ENCODE results near the gene ATXN2. TPM values are rescaled to one million over a fixed set of nuclear protein-coding genes. Genes with fewer than 3 reads are reported as not detected.

ATXN2 gene
- total RNA-seq, 2 experiments from 2014 or later: 36.1 to 81.4 TPM

DNA sequence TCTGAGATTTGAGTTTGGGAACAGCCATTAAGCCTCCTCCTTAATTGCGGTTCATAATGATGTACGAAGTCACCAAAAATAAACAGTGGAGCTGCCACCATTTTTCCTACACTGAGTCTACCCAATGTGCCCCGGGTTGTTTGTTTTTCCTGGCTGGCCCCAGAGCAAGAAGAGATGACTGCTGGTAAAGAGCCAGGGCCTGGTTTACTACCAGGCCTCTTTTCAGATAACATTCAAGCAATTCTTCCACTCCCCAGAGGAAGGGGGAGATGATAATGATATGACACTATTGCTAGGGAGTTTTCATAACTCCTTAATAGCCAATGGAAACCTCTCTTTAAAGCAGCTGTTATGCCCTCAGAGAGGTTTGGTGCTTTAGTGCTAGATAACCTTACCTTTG lies 44.3 kb upstream of the ATXN2 start:
- Histone ChIP-seq H3K36me3 (ENCODE audit: insufficient read depth, low read length) (peaks cover 56% of the 10 kb centered on the region), H3K27ac (ENCODE audit: low read depth, low read length, poor library complexity, severe bottlenecking) (no peak overlapping the region), H2AFZ (ENCODE audit: low read length) (no peak overlapping the region), H3K79me2 (ENCODE audit: insufficient read depth, low read depth, low read length) (no peaks in the 10 kb centered on the region), H3K9me3 (ENCODE audit: low read length) (no peaks in the 10 kb centered on the region), H3K9me2 (ENCODE audit: insufficient read depth, low read length) (no peaks in the 10 kb centered on the region), H3K4me2 (ENCODE audit: low read length) (no peak overlapping the region), H3K4me3 (ENCODE audit: low read depth, low read length, poor library complexity, severe bottlenecking) (no peak overlapping the region), H4K20me1 (ENCODE audit: insufficient read depth, low read length) (no peaks in the 10 kb centered on the region), H3K4me1 (ENCODE audit: insufficient read depth, low read length, poor library complexity, severe bottlenecking) (no peaks in the 10 kb centered on the region)
- intact Hi-C loops (cut with micrococcal nuclease; ENCODE audit: unreplicated experiment): no loop called here
- TF ChIP-seq, protein P1, sequence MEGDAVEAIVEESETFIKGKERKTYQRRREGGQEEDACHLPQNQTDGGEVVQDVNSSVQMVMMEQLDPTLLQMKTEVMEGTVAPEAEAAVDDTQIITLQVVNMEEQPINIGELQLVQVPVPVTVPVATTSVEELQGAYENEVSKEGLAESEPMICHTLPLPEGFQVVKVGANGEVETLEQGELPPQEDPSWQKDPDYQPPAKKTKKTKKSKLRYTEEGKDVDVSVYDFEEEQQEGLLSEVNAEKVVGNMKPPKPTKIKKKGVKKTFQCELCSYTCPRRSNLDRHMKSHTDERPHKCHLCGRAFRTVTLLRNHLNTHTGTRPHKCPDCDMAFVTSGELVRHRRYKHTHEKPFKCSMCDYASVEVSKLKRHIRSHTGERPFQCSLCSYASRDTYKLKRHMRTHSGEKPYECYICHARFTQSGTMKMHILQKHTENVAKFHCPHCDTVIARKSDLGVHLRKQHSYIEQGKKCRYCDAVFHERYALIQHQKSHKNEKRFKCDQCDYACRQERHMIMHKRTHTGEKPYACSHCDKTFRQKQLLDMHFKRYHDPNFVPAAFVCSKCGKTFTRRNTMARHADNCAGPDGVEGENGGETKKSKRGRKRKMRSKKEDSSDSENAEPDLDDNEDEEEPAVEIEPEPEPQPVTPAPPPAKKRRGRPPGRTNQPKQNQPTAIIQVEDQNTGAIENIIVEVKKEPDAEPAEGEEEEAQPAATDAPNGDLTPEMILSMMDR (conservative IDR thresholded peaks at IDR 0.05; ENCODE audit: low read length): no peak
- no peak for TF ChIP-seq EZH2phosphoT487 (IDR thresholded peaks at IDR 0.05; ENCODE audit: borderline replicate concordance, low read depth, low read length)
- no TSS peak for BruUV-seq (replicated peaks)
- POLR2A ChIA-PET: no interaction called here
- DNase-seq (ENCODE audit: low spot score): no peak
- CTCF ChIA-PET (ENCODE audit: unreplicated experiment): no interaction called here

DNA sequence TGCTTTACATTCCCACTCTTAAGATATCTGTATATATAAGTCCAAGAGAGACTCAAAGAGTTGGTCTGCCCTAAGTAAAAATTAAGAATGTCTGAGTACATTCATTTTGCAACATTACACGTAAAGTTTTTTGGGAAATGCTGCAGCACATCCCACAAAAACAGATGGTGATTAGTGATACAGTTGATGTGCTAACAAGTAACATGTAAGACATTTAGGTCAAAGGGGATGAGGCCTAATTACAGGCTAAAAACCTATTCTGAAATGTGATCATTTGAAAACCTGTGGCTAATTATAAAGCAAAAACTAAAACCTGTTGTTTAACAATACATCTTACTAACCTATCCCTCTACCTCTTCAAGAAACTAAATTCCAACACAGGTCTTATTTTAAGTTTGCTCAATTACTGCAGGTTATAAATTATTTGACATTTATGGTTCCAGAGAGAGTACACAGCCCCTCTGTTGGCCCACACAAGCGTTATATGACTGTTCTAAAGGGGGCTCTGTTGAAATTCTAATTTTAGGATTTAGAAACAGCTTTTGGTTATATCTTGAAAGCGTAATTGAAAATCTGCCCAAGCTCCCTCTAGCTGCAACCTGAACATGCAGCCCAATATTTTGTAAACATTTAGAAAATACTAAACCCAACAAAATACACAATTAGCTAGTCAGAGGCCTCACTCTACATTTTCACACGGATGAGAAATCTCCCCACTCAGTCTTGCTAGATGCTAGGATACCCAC lies 43.7 kb upstream of the ATXN2 start:
- no peak overlapping the region for H3K27ac ChIP-seq (ENCODE audit: low read depth, low read length, poor library complexity, severe bottlenecking)
- intact Hi-C loops (cut with micrococcal nuclease; ENCODE audit: unreplicated experiment): no loop called here
- peaks cover 56% of the 10 kb centered on the region for H3K36me3 ChIP-seq (ENCODE audit: insufficient read depth, low read length)
- H3K79me2 ChIP-seq (ENCODE audit: insufficient read depth, low read depth, low read length): no peaks in the 10 kb centered on the region
- no peak for DNase-seq (ENCODE audit: low spot score)
- ChIA-PET POLR2A (no interaction called here), CTCF (ENCODE audit: unreplicated experiment) (no interaction called here)
- TF ChIP-seq, protein P1 (conservative IDR thresholded peaks at IDR 0.05; ENCODE audit: low read length): no peak
- H3K9me3 ChIP-seq (ENCODE audit: low read length): no peaks in the 10 kb centered on the region
- no peaks in the 10 kb centered on the region for H4K20me1 ChIP-seq (ENCODE audit: insufficient read depth, low read length)
- H3K9me2 ChIP-seq (ENCODE audit: insufficient read depth, low read length): no peaks in the 10 kb centered on the region
- no peaks in the 10 kb centered on the region for H3K4me1 ChIP-seq (ENCODE audit: insufficient read depth, low read length, poor library complexity, severe bottlenecking)
- BruUV-seq (replicated peaks): TSS peak; percentile 60
- no peak overlapping the region for H3K4me2 ChIP-seq (ENCODE audit: low read length)
- H3K4me3 ChIP-seq (ENCODE audit: low read depth, low read length, poor library complexity, severe bottlenecking): no peak overlapping the region
- no peak overlapping the region for H2AFZ ChIP-seq (ENCODE audit: low read length)

DNA sequence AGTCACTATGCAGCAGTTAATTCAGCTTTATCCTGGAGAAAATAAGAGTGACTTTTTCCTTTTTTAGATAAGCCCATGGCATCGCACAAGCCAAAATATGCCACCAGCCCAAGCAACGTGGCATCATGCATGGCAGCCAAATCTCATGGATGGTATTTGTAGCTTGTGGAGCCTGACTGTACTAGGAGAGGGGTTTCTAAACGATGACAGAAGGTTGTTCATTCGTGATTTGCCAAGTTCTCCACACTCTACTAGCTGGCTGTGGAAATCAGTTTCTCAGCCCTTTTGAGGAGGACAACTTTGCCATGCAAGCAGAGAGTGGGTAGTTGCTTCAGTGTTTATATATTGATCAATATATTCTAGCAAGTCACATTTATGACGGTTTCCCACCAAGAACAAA lies 41.4 kb upstream of the ATXN2 start:
- Histone ChIP-seq H3K9me3 (ENCODE audit: low read length) (no peaks in the 10 kb centered on the region), H3K4me2 (ENCODE audit: low read length) (no peak overlapping the region), H2AFZ (ENCODE audit: low read length) (no peak overlapping the region), H3K4me3 (ENCODE audit: low read depth, low read length, poor library complexity, severe bottlenecking) (no peak overlapping the region), H4K20me1 (ENCODE audit: insufficient read depth, low read length) (no peaks in the 10 kb centered on the region), H3K79me2 (ENCODE audit: insufficient read depth, low read depth, low read length) (no peaks in the 10 kb centered on the region), H3K4me1 (ENCODE audit: insufficient read depth, low read length, poor library complexity, severe bottlenecking) (no peaks in the 10 kb centered on the region), H3K27ac (ENCODE audit: low read depth, low read length, poor library complexity, severe bottlenecking) (no peak overlapping the region), H3K36me3 (ENCODE audit: insufficient read depth, low read length) (peaks cover 34% of the 10 kb centered on the region), H3K9me2 (ENCODE audit: insufficient read depth, low read length) (no peaks in the 10 kb centered on the region)
- no peak for DNase-seq (ENCODE audit: low spot score)
- BruUV-seq (replicated peaks): no TSS peak
- CTCF ChIA-PET (ENCODE audit: unreplicated experiment): no interaction called here
- intact Hi-C loops (cut with micrococcal nuclease; ENCODE audit: unreplicated experiment): no loop called here
- TF ChIP-seq EZH2phosphoT487 (IDR thresholded peaks at IDR 0.05; ENCODE audit: borderline replicate concordance, low read depth, low read length): no peak
- TF ChIP-seq, protein P1 (conservative IDR thresholded peaks at IDR 0.05; ENCODE audit: low read length): no peak
- POLR2A ChIA-PET: interaction anchor here (0.6 kb wide), 1 partner anchor 60 kb away, joined by 5 read pairs; no protein-coding TSS in a partner anchor
